HG03575 (cell line): ENCODE results near the gene LAMA3.

Source experiments
- ATAC-seq: cut with Tn5 transposase; IDR thresholded peaks from one replicate; pipeline ENCODE4 v1.9.1; 2021; ENCODE audit not compliant: unreplicated experiment, insufficient number of reproducible peaks, low FRiP score; ENCODE audit errors: extremely low read depth

Gene LAMA3

DNA sequence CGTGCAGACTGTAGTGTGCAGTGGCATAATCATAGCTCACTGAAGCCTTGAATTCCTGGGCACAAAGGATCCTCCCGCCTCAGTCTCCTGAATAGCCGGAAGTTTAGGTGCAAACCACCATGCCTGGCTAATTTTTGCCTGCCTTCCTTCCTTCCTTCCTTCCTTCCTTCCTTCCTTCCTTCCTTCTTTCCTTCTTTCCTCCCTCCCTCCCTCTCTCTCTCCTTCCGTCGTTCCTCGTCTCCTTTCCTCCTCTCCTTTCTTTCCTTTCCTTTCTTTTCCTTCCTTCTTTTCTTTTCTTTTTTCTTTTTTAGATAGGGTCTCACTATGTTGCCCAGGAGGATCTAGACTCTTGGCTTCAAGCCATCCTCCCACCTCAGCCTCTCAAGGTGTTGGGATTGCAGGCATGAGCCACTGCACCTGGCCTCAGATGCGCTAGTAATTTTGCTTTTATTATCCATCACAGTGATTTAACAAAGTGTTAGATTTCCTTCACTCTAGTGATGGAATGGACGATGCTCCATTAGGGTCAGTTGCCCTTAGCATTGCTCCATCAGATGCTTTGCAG lies 20.0 kb upstream of the LAMA3 start:
- no peak for ATAC-seq

DNA sequence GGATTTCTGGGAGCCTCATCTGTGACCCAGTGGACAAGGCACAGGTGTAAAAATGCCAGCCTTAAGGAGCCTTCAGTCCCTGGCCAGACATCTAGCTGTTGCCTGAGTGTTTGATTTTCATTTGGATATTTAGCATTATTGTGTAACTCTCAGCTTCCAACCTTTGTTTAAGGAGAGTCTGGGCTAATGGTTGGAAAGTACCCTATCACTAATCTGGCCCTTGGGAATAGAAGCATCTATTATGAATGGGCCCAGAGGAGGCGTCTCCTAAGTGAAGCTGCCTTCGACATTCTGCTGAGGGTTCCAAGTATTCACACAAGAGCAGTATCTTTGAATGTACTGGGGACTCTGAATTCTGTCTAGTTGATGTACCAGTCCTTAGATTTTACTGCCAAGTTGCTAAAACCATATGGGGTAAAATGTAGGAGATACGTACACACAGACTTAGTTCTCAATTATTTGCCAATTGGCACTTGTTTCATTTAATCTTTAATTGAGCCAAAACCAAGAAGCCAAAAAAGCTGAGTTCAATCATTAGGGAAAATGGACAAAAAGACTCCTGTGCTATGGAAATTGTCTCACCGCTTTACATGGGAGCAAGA lies 19.3 kb upstream of the LAMA3 start:
- ATAC-seq, result no peak

DNA sequence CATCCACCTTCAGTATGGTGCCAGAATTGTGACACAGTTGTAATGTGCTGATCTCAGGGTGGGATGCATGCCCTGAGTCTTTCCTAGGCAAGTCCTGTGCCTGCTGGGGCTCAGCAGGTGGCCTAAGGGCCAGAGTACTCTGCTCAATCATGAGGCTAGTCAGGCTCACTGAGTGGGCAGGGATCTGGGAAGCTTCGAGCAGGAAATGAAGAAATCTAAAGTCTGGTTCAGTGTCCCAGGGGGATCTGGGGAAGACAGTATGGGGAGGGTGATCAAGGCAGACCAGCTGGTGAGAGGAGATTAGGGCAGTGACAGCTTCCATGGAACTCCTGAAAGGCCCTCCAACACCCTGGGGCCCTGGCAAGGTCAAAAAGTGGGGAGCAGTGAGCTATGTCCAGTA lies 17.7 kb upstream of the LAMA3 start:
- ATAC-seq, result no peak

DNA sequence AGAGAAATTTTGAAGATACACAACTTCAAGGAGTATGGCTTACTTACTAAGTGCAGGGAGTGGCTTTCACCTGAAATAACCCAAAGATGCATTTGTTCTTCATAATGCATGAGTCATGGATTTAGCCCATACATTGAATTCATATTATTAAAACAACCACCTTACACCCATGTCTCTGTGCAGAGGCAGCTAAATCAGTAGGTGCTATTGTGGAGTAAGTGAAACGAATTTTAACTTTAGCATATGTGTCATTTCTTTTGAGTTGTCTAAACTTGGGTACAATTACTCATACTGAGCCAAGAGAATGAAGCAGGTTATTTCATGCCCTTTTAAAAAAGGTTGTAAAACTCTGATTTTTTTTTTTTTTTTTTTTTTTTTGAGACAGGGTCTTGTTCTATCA lies 15.5 kb upstream of the LAMA3 start:
- ATAC-seq, result no peak

DNA sequence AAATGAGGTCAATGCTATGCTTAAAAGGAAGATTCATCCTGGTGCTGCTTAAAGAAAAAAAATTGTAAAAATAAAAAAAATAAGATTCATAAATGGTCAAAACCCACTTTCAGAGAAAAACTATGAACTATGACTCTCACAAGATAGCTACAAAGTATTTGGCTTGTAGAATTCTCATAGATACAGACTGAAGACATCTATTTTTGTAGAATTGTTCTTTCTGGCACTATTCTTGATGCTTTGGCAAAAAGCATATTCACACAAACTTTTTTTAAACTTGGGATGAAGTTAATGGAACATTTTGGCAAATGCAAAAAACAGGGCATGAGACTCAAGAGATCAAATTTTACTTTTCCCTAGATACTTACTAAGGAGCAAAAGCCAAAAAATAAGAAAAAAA lies 14.0 kb upstream of the LAMA3 start:
- ATAC-seq, result no peak

DNA sequence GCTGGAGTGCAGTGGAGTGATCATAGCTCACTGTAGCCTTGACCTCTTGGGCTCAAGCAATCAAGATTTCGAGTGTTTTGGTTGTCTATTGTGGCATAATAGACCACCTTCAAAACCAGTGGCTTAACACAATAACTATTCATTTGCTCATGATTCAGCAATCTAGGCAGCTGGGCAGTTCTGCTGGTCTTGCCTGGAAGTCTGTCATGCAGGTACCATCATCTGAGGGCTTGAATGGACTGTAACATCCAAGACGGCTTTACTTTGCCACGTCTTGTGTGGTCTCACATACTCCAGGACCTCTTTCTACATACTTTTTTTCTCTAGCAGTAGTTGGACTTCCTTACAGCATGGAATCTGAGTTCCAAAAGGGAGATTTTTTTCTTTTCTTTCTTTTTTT lies 13.4 kb upstream of the LAMA3 start:
- ATAC-seq, result no peak

DNA sequence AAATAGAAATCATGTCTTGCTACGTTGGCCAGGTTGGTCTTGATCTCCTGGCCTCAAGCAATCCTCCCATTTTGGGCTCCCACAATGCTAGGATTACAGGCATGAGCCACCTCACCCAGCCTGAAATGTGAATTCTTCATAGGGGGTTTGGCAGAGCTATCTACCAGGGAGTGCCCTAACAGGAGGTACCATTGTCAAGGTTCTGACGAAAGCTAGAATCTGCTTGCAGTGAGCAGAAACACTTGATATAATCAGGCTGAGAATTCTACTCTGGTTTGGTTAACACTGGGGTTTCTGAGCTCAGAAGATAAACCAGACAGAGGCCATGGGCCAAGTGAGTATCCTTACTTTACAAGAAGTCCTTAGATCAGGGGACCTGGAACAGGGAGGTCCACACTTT lies 7.2 kb upstream of the LAMA3 start:
- ATAC-seq, result no peak

DNA sequence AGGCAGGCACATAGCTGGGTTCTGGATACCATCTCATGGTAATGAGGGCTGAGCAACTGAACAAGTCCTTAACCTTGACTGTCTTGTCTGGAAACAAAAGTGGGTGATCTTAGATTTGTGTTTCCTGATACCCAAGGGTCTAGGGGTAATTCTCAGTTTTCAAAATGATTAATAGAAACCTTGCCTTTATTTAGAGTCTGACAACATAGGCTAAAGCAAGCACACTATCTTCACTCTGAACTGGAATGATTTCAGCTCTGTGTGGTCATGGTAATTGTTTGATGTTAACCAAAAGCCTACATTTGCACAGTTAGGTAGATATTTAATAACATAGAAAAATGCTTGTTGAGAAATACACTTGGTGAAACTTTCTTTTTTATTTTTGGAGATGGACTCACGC lies 6.8 kb upstream of the LAMA3 start:
- no peak for ATAC-seq

DNA sequence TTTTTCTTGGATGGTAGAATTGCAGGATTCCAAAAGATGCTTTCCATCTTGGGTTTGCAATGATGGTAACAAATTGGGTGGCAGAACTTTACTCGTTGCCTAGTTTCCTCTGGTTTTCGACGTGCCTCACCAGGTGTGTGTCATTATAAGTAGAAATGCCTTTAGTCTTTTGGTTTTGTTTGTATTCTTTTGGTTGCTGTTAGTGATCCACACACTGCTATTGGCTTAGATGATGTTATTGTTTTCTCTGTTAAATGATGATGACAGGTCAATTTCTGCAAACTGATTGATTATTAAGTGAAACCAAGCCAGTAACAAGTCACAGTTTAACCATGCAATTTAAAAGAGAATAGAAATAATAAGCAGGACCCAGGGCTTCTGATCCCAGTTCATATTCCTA lies 6.1 kb upstream of the LAMA3 start:
- no peak for ATAC-seq

DNA sequence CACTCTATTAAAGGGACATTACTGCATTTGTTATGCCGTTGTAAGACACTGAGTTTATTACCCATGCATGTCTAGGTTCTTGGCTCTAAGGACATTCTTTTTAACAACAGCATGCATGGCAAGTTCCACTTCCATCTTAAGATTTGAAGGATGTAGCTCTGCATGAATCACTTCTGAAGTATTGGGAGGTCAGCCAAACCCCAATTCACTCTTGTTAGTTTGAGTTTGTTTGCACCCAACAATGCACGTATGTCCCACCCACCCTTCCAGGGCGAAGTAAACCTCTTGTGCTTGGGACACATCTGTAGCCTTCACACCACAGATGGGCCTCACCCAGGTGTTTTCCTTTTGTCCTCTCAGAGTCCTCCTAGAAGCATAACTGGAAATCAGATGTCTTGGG lies 5.6 kb upstream of the LAMA3 start:
- no peak for ATAC-seq

DNA sequence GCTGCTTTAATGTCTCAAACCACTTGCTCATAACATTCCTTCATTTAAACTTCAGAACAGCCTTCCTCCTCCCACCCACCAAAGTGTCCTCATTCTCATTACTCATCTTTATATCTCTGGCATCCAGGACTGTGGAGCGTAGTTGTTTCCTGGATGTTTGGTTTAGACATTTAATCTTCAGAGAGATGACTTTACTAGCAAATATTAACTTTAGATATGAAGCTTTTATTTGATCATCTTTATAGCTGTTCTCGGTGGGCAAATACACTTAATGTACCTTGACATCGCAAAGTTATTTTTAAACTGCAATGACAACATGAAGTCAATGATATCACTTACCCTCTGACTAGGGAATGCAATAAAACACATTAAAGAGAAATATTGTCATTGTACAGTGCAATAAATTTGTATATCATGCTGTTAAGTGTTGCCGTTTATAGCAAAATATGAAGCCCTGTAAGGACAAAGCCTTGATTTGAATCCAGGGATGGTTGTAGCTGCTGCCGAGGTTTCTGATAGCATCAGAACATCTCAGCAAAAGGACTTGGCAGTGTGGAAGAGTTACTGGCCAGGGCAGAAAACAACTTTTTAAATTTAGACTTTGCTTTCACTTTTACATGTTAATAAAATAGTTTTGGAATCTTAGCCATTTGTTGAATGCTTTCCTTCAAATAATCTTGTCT lies 4.6 kb upstream of the LAMA3 start:
- no peak for ATAC-seq

DNA sequence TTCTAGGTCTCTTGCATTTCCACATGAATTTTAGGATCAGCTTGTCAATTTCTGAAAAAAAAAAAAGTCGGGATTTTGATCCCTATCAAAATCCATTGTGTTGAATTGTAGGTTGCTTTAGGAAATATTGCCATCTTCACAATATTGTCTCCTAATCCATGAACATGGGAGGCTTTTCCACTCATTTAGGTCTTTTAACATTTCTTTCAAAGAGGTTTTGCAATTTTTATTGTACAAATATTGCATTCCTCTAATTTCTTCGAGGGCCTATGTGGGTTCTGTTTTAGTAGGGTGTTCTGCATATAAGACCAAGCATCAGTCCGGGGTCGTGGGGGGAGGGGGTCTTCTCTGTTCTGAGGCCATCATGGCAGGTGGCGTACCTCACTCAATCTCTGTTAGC lies 725 bp upstream of the LAMA3 start:
- no peak for ATAC-seq

DNA sequence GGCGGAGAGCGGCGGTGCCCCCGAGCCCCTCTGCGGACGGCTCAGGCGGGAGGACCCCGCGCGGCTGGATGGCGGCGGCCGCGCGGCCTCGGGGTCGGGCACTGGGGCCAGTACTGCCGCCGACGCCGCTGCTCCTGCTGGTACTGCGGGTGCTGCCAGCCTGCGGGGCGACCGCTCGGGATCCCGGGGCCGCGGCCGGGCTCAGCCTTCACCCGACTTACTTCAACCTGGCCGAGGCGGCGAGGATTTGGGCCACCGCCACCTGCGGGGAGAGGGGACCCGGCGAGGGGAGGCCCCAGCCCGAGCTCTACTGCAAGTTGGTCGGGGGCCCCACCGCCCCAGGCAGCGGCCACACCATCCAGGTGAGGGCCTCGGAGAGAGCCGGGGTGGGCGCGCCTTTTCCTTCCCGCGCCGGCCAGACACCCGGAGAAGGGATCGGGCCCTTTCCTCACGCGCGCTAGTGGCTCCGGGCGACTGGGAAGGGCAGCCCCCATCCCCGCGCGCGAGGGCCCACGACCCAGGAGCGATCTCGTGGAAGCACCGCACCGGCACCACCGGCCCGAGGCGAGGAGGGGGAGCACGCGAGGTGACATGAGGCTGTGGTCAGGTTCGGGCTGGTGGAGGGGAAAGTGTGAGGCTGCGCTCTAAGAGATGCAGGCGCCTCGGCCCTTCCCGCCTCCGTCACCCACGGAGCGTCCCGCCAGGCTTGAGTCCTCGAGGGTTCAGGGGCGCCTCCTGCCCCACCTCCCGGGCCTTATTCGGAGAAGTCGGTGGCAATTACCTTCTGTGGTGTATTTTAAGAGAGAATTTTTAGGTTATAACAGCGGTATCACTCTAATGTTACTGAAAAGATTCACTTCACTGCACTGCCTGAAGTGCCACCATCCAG lies 607 bp downstream of the LAMA3 start:
- ATAC-seq, result no peak

DNA sequence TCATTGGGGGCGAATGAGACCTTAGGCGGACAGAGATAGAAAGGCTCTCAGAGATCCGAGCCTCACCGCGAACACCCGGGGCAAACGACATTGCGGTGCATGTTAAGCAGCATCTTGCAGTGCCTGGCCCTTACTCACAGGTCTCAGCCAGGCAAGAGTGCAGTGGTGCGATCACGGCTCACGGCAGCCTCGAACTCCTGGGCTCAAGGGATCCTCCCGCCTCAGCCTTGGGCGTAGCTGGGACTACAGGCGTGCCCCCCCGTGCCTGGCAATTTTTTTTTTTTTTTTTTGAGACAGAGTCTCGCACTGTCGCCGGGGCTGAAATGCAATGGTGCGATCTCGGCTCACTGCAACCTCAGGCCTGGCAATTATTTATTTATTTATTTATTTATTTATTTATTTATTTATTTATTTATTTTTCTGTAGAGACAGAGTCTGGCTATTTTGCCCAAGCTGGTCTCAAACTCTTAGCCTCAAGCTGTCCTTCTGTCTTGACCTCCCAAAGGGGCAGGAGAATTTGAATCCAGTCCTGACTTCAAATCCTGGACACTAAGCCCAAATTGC lies 1.3 kb downstream of the LAMA3 start:
- ATAC-seq, result no peak

DNA sequence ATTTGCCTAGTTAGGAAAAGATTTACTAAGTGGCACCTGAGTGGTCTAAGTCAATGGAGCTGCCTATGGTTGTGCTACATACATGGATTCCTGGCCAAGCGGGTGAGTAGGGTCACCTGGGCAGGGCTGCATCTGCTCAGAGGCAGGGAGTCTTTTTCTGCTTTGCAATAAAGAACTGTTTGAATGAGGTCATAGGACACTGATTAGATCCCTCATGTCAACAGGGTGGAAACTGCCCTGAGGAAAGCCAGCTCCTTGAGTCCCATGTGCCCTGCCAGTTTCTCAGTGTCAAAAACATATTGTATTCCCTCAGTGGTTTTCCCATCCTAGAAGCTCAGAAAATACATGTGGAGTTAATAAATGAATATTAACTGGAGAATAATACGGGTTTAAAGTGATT lies 4.6 kb downstream of the LAMA3 start:
- no peak for ATAC-seq

DNA sequence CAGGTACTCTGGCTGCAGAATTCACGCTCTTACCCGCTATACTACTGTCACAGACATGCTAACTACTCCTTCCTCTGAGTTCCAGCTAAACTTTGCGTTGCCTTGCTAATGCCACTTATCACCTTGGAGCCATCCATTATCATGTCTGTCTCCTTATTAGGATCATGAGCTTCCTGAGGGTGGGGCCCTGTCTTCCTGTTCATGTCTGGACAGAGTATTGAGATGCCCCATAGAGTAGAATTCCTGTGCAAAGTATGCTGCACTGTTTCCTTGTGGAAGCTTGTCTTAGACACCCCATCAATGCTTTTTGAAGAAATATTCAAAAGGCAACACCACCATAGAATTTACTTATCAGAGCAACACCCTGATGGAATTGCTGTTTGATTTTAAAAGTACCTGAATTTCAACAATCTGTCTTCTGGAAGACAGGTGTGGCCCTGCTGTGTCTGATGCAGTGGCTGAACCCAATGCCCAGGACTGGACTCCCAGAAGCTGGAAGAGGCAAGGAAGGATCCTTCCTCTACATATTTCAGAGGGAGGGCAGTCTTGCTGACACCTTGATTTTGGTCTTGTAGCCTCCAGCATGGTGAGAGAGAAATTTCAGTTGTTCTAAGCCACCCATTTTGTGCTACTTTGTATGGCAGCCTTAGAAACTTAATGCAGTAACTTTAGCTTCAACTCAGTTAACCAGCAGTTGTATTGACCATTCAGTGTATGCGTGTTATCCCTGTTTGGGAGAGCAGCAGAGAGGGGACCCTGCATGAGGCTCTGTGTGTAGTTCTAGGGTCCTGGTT lies 5.6 kb downstream of the LAMA3 start:
- no peak for ATAC-seq

DNA sequence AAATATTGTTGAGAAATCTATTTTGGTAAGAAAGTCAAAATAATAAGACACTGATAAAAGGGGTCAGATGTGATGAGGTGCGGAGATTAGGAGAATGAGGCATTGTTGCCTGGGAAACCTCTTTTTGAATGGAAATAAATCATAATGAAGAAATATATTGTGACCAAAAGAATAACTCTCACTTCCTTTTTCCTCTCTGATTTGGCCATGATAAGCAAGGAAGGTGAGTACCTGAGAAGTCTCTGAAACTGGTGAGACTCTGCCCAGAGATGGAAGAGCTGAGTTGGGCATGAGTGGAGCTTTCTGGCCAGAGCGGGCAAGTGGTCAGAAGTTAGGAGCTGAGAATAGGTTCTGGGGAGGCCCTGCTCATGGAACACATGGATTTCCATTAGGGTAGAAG lies 11.8 kb downstream of the LAMA3 start:
- ATAC-seq, result no peak

DNA sequence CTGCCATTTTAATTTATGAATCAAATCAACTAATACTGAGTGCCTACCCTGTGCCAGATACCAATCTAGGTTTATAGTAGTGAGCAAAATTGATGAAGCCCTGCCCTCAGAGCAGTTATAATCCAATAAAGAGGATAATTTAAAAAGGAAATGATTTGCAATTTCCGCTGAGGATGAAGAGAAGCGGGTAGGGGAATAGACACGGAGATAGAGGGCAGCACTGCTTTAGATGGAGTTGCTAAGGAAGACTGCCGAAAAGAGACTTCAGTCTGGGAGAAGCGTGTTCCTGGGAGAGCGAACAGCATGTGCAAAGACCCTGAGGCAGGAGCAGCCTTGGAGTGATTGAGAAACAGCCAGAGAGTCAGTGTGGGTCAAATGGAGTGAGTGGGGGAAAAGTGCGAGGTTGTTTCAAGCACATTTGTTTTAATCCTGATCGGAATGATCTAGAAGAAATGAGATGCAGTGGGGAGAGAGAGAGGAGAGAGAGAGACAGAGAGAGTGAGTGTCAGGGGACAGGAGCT lies 12.4 kb downstream of the LAMA3 start:
- no peak for ATAC-seq

DNA sequence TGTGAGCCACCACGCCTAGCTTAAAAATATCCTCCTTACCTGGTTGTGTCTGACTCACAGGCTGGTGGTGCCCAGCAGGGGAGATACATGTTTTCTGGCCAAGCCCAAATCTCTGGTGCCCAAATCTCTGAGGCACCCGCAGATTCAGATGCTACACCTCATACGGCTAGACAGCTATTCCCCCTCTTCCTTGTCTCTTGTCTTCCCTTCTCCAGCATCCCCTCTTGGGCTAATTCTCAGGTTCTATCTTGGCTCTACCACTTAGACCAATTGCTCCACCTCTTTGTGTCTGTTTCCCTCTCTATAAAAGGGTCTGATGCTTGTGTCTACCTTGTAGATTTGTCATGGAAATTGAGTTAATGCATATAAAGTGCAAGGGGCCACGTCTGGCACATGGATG lies 13.4 kb downstream of the LAMA3 start:
- no peak for ATAC-seq
